ENCODE data around the gene RAB40C.

Gene RAB40C

DNA sequence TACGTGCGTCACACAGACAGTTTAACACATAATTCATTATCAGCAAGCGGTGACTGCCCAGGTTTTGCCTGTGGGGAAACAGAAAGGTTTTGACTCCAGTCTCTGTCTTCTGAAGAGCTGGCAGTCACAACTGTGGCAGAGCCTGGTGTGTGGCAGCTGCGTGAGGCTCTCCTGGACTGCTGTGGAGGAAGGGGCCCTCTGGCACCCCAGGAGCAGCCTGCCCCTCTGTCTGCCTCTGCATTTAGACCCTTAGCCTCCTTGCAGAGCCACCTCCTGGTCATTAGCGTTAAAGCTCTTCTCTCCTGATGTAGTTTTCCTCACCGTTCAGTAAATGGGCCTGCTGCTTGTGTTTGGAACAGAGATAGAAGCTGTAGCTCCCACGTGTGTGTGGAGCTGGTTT is 10.9 kb downstream of the RAB40C start:
- no peak for TF ChIP-seq TAF1 (IDR thresholded peaks at IDR 0.05; ENCODE audit: borderline replicate concordance, insufficient read depth, low read length)
- TF ChIP-seq POLR2AphosphoS5 (IDR thresholded peaks at IDR 0.05; ENCODE audit: low read depth, low read length), result no peak
- no peak for TF ChIP-seq REST (IDR thresholded peaks at IDR 0.05; ENCODE audit: insufficient read depth in 1 of 2, low read depth in 2 of 2, low read length in 2 of 2)
- TF ChIP-seq FOXP2 (optimal IDR thresholded peaks at IDR 0.05; ENCODE audit: borderline replicate concordance, extremely low read depth, extremely low read length, insufficient read depth), result no peak
- TF ChIP-seq SIN3A (IDR thresholded peaks at IDR 0.05; ENCODE audit: borderline replicate concordance, insufficient read depth, low read length), result no peak

GRCh38 chr16:603933-604332 is 14.1 kb downstream of the RAB40C start:
- TF ChIP-seq REST (IDR thresholded peaks at IDR 0.05; ENCODE audit: insufficient read depth in 1 of 2, low read depth in 2 of 2, low read length in 2 of 2) (no peak), TAF1 (IDR thresholded peaks at IDR 0.05; ENCODE audit: borderline replicate concordance, insufficient read depth, low read length) (no peak), FOXP2 (optimal IDR thresholded peaks at IDR 0.05; ENCODE audit: borderline replicate concordance, extremely low read depth, extremely low read length, insufficient read depth) (no peak), POLR2AphosphoS5 (IDR thresholded peaks at IDR 0.05; ENCODE audit: low read depth, low read length) (no peak), SIN3A (IDR thresholded peaks at IDR 0.05; ENCODE audit: borderline replicate concordance, insufficient read depth, low read length) (no peak)

DNA sequence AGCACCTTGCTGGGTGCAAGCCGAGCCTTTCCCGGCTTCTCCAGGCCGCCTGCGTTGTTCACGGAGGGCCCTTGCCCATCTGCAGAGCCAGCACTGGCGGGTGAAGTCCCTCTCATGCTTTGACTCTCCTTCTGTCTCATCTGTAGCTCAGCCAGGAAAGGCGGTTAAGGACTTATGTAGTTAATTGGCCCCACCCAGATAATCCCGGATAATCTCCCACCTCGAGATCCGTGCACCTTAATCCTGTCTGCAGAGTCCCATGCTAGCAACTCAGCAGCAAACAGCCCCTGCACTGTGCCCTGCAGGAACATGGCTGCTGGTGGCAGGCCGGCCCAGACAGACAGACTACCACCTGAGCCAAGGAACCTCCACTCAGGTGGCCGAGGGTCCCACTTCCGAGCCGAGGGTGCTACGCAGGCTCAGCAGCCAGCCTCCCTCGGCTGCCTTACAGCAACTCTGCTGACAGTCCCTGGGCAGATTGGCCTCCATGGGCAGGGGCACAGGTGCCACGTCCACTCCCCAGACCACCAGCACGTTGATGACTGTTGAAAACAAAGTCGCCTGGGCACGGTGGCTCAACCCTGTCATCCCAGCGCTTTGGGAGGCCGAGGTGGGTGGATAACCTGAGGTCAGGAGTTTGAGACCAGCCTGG is 16.9 kb downstream of the RAB40C start:
- TF ChIP-seq TAF1 (IDR thresholded peaks at IDR 0.05; ENCODE audit: borderline replicate concordance, insufficient read depth, low read length) (no peak), SIN3A (IDR thresholded peaks at IDR 0.05; ENCODE audit: borderline replicate concordance, insufficient read depth, low read length) (no peak), POLR2AphosphoS5 (IDR thresholded peaks at IDR 0.05; ENCODE audit: low read depth, low read length) (no peak), REST (IDR thresholded peaks at IDR 0.05; ENCODE audit: insufficient read depth in 1 of 2, low read depth in 2 of 2, low read length in 2 of 2) (no peak), FOXP2 (optimal IDR thresholded peaks at IDR 0.05; ENCODE audit: borderline replicate concordance, extremely low read depth, extremely low read length, insufficient read depth) (no peak)

- no peak for TF ChIP-seq FOXP2 (optimal IDR thresholded peaks at IDR 0.05; ENCODE audit: borderline replicate concordance, extremely low read depth, extremely low read length, insufficient read depth)
- no peak for TF ChIP-seq SIN3A (IDR thresholded peaks at IDR 0.05; ENCODE audit: borderline replicate concordance, insufficient read depth, low read length)
- TF ChIP-seq REST (IDR thresholded peaks at IDR 0.05; ENCODE audit: insufficient read depth in 1 of 2, low read depth in 2 of 2, low read length in 2 of 2), result no peak
- TF ChIP-seq POLR2AphosphoS5 (IDR thresholded peaks at IDR 0.05; ENCODE audit: low read depth, low read length), result no peak
- no peak for TF ChIP-seq TAF1 (IDR thresholded peaks at IDR 0.05; ENCODE audit: borderline replicate concordance, insufficient read depth, low read length)
Measured at GRCh38 chr16:608019-608418, 18.2 kb downstream of the RAB40C start.
